ENCODE data around the gene BAX. TPM values are rescaled to one million over a fixed set of nuclear protein-coding genes. Genes with fewer than 3 reads are reported as not detected.

Gene BAX
- total RNA-seq, 4 donors from 2014 or later = 38.9 to 42.8 (median 42.4) TPM

DNA sequence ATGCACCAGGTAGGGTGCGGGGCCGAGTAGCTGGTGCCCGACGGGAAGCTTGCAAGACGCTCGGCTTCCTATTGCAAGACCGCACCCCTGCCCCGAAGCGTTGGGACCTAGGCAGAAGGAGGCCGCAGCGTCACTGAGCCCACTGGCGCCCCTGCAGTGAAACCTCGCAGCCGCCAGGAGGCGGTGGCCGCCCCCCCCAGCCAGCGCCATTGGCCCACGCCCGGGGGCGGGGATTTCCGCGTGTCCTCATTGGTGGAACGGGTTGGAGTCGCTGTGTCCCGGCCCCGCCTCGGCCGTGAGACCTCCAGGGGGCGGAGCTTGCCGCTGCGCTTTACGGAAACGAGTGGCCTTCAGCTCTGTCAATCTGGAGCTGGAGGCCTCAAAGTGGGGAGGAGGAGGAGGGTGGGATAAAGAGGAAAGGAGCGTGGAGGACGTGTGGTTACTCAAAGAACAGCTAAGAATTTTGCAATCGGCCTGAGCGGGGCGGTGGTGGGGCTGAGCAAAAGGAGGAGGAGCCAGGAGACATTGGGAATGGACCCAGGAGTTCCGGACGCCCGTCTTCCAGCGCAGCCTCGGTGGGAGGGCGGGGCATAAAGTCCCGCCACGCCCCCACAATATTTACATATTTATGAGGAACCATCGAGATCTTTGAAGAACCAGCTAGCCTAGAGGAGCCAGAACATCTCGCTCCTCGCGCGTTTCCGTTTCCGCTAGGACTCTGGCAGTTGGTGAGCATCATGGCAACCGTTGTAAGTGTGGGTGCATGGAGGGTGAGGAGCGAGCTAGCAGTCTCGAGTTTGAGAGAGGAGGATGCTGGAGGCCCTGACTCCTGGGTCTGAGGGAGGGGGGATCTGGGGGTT is 38.7 kb downstream of the BAX start, which contains the start of the genes GYS1 and RUVBL2:
Gene GYS1, minus strand, starts transcription at position 135 of the 860 bp plus-strand sequence. CDS start 197 bp downstream, outside the sequence.
Gene RUVBL2, plus strand, starts transcription at position 713 of the 860 bp plus-strand sequence. Its CDS starts 25 bp downstream, at position 738.
- peak within 1 kb of the TSS; percentile 90 to 97 (median 97) for H3K27ac ChIP-seq
- H3K4me1 ChIP-seq = peaks cover 31 to 51% (median 32%) of the 10 kb centered on the region in 3 donors
- H3K36me3 ChIP-seq = peaks cover 6 to 30% (median 8%) of the 10 kb centered on the region in 3 donors
- 0% methylated on average over 6 to 33 of the region's 56 CpGs for WGBS, 2 donors
- H3K4me3 ChIP-seq = peak within 1 kb of the TSS; percentile 53 to 83 (median 78)
- TF ChIP-seq, protein P1, sequence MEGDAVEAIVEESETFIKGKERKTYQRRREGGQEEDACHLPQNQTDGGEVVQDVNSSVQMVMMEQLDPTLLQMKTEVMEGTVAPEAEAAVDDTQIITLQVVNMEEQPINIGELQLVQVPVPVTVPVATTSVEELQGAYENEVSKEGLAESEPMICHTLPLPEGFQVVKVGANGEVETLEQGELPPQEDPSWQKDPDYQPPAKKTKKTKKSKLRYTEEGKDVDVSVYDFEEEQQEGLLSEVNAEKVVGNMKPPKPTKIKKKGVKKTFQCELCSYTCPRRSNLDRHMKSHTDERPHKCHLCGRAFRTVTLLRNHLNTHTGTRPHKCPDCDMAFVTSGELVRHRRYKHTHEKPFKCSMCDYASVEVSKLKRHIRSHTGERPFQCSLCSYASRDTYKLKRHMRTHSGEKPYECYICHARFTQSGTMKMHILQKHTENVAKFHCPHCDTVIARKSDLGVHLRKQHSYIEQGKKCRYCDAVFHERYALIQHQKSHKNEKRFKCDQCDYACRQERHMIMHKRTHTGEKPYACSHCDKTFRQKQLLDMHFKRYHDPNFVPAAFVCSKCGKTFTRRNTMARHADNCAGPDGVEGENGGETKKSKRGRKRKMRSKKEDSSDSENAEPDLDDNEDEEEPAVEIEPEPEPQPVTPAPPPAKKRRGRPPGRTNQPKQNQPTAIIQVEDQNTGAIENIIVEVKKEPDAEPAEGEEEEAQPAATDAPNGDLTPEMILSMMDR (IDR thresholded peaks at IDR 0.05) = peak; percentile 96 to 100 (median 99)
- TF ChIP-seq POLR2A (IDR thresholded peaks at IDR 0.05) = peak in 3 of 4 donors; percentile 38 to 95 (median 93)
- H3K27me3 ChIP-seq = no peaks in the 10 kb centered on the region
- intact Hi-C loops (cut with DNase I) = no loop called here
- H3K9me3 ChIP-seq = no peaks in the 10 kb centered on the region
- peak; percentile 97 for DNase-seq

DNA sequence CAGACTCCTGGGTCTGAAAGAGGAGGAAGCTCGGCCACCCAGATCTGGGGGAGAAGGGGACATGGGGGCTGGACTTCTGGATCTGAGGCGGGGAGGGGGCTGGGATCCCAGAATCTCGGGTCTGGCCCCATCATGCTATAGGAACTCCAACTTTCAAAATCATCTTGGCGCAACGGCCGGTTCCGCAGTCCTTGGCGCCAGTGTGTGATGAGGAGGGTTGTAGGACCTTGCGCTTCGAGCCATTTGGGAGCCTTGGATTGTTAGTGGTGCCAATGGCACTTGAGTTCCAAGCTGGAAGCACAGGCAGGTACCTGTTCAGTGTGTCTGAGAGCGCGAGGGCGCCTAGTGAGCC is 39.3 kb downstream of the BAX start:
- TF ChIP-seq, protein P1 (IDR thresholded peaks at IDR 0.05) = no peak
- TF ChIP-seq POLR2A (IDR thresholded peaks at IDR 0.05) = no peak
- WGBS, 2 donors = 0 to 1% methylated on average over 5 to 11 of the region's 13 CpGs
- DNase-seq = no peak
- intact Hi-C loops (cut with DNase I) = no loop called here
- Histone ChIP-seq H3K27ac (peak overlapping the region; percentile 90 to 97 (median 97)), H3K4me1 (peaks cover 31 to 51% (median 32%) of the 10 kb centered on the region in 3 donors), H3K27me3 (no peaks in the 10 kb centered on the region), H3K9me3 (no peaks in the 10 kb centered on the region), H3K36me3 (peaks cover 0 to 24% (median 2%) of the 10 kb centered on the region in 3 donors), H3K4me3 (peak overlapping the region; percentile 53 to 83 (median 78))

DNA sequence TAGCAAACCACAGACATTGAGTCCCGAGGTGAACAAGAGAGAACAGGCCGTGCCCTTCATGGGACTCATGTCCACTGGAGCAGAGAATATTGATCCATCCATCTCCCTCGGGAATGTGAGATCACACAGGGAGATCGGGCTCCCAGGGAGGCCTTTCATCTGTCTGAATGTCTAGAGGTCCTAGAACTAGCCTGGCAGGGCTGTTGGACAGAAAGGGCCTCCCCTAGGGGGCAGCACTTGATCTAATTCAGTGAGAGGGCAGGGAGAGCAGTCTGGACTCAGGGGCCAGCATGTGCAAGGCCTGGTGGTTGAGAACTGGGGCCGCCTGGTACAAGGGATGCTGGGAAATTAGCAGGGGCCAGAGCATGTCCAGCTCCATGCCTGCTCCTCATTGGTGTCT is 43.3 kb downstream of the BAX start:
- no peaks in the 10 kb centered on the region for H3K27me3 ChIP-seq
- H3K4me1 ChIP-seq = peaks cover 9 to 25% (median 11%) of the 10 kb centered on the region in 3 donors
- no peaks in the 10 kb centered on the region for H3K9me3 ChIP-seq
- intact Hi-C loops (cut with DNase I) = no loop called here
- H3K36me3 ChIP-seq = peaks cover under 1 to 35% (median 1%) of the 10 kb centered on the region in 3 donors
- WGBS, 2 donors = 30 to 85% methylated on average over 2 to 4 of the region's 5 CpGs
- no peak for DNase-seq
- H3K27ac ChIP-seq = no peak overlapping the region
- H3K4me3 ChIP-seq = no peak overlapping the region
- TF ChIP-seq, protein P1 (IDR thresholded peaks at IDR 0.05) = peak in 5 of 6 experiments; percentile 18 to 51 (median 30)
- no peak for TF ChIP-seq POLR2A (IDR thresholded peaks at IDR 0.05)

DNA sequence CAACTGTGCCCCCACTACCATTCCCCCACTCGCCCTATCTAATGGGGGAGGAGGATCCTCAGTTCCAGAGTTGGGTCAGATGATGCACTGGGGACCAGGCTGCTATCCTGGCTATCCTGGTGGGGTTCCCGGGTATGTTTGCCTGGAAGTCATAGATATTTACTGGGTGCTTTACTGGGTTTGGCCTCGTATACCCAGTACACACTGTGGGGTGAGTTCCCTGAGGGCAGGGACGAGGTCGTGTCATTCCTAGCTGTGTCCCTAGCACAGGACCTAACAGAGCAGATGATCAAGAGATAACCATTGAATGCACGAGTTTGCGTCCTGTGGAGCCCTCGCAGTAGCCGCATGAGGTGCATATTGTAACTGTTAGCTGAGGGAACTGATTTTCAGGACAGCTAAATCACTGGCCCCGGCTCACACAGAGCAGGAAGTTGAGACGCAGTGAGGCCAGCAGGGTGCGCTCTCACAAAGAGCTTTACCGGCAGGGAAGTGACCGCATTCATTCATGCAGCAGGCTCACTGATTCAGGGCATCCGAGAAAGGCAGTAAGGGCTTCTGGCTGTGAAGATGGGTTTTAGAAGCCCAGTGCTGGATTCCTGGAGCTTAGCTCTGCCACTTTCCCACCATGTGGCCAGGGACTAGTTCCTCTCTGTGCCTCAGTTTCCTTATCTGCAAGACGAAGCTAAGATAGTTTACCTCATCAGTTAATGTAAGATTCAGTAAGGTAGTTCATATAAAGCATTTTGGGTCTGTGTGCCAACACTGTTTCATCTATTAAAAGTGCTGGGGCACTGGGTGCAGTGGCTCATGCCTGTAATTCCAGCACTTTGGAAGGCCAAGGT is 45.0 kb downstream of the BAX start:
- intact Hi-C loops (cut with DNase I) = no loop called here
- Histone ChIP-seq H3K4me3 (no peak overlapping the region), H3K27me3 (no peaks in the 10 kb centered on the region), H3K9me3 (no peaks in the 10 kb centered on the region), H3K4me1 (peaks cover under 1 to 16% (median 4%) of the 10 kb centered on the region in 3 donors), H3K27ac (no peak overlapping the region), H3K36me3 (peaks cover 12 to 53% (median 18%) of the 10 kb centered on the region in 3 donors)
- WGBS, 2 donors = 55 to 58% methylated on average over 12 to 15 of the region's 16 CpGs
- no peak for DNase-seq
- no peak for TF ChIP-seq POLR2A (IDR thresholded peaks at IDR 0.05)
- TF ChIP-seq, protein P1 (IDR thresholded peaks at IDR 0.05) = peak; percentile 24 to 68 (median 55)

All from esophagus squamous epithelium (tissue), 5 donors.